ENCODE data around the gene PDGFRB. TPM values are rescaled to one million over a fixed set of nuclear protein-coding genes. Genes with fewer than 3 reads are reported as not detected.

The PDGFRB gene
- total RNA-seq, 2 experiments from 2014 or later, result 0.23 to 3.0 TPM

- H3K27ac ChIP-seq (ENCODE audit: low read depth, low read length, poor library complexity, severe bottlenecking), result no peak overlapping the region
- no peak overlapping the region for H3K4me2 ChIP-seq (ENCODE audit: low read length)
- H4K20me1 ChIP-seq (ENCODE audit: insufficient read depth, low read length), result no peaks in the 10 kb centered on the region
- H3K9me2 ChIP-seq (ENCODE audit: insufficient read depth, low read length), result no peaks in the 10 kb centered on the region
- TF ChIP-seq CTCF (conservative IDR thresholded peaks at IDR 0.05; ENCODE audit: low read length) (0 out of 2 replicates have a peak, but pooled peaks have one; percentile 33), EZH2phosphoT487 (IDR thresholded peaks at IDR 0.05; ENCODE audit: borderline replicate concordance, low read depth, low read length) (no peak)
- H3K9me3 ChIP-seq (ENCODE audit: low read length), result no peaks in the 10 kb centered on the region
- BruUV-seq (replicated peaks), result no TSS peak
- H3K4me3 ChIP-seq (ENCODE audit: low read depth, low read length, poor library complexity, severe bottlenecking), result no peak overlapping the region
- H2AFZ ChIP-seq (ENCODE audit: low read length), result no peak overlapping the region
- no peaks in the 10 kb centered on the region for H3K4me1 ChIP-seq (ENCODE audit: insufficient read depth, low read length, poor library complexity, severe bottlenecking)
- ChIA-PET CTCF (ENCODE audit: unreplicated experiment) (interaction anchor here (0.6 to 0.7 kb wide), 2 partner anchors 9 to 31 kb away, joined by 3 read pairs; no protein-coding TSS in a partner anchor), POLR2A (no interaction called here)
- DNase-seq (ENCODE audit: low spot score), result no peak
- no peaks in the 10 kb centered on the region for H3K36me3 ChIP-seq (ENCODE audit: insufficient read depth, low read length)
- no peaks in the 10 kb centered on the region for H3K79me2 ChIP-seq (ENCODE audit: insufficient read depth, low read depth, low read length)
- intact Hi-C loops (cut with micrococcal nuclease; ENCODE audit: unreplicated experiment), result no loop called here
These were observed 12.3 kb upstream of the PDGFRB start for GRCh38 chr5:150167908-150168307.

DNA sequence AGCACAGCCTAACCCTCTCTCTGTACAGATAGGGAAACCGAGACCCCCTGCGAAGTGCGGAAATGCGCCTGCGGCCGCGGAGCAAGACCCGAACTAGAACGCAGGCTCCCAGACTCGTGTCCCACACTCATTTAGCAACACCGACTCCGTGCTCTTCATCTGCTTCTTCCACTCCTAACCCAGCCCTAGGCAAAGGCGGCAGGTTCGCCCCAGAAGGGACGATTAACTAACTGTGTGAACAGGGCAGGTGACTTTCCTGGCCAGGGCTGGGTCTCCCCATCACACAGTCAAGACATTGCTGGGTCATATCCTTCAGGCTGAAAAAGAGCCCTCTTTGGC, 11.8 kb upstream of the PDGFRB start:
- no peak overlapping the region for H3K4me3 ChIP-seq (ENCODE audit: low read depth, low read length, poor library complexity, severe bottlenecking)
- no TSS peak for BruUV-seq (replicated peaks)
- TF ChIP-seq EZH2phosphoT487 (IDR thresholded peaks at IDR 0.05; ENCODE audit: borderline replicate concordance, low read depth, low read length), result no peak
- TF ChIP-seq CTCF (conservative IDR thresholded peaks at IDR 0.05; ENCODE audit: low read length), result no peak
- H3K9me3 ChIP-seq (ENCODE audit: low read length), result no peaks in the 10 kb centered on the region
- no peaks in the 10 kb centered on the region for H3K36me3 ChIP-seq (ENCODE audit: insufficient read depth, low read length)
- no peaks in the 10 kb centered on the region for H3K4me1 ChIP-seq (ENCODE audit: insufficient read depth, low read length, poor library complexity, severe bottlenecking)
- no peak overlapping the region for H3K4me2 ChIP-seq (ENCODE audit: low read length)
- CTCF ChIA-PET (ENCODE audit: unreplicated experiment), result interaction anchor here (0.6 kb wide), 1 partner anchor 57 kb away, joined by 6 read pairs; no protein-coding TSS in a partner anchor
- POLR2A ChIA-PET, result no interaction called here
- H3K27ac ChIP-seq (ENCODE audit: low read depth, low read length, poor library complexity, severe bottlenecking), result no peak overlapping the region
- H2AFZ ChIP-seq (ENCODE audit: low read length), result no peak overlapping the region
- no peak for DNase-seq (ENCODE audit: low spot score)
- H3K9me2 ChIP-seq (ENCODE audit: insufficient read depth, low read length), result no peaks in the 10 kb centered on the region
- intact Hi-C loops (cut with micrococcal nuclease; ENCODE audit: unreplicated experiment), result no loop called here
- H3K79me2 ChIP-seq (ENCODE audit: insufficient read depth, low read depth, low read length), result no peaks in the 10 kb centered on the region
- H4K20me1 ChIP-seq (ENCODE audit: insufficient read depth, low read length), result no peaks in the 10 kb centered on the region

DNA sequence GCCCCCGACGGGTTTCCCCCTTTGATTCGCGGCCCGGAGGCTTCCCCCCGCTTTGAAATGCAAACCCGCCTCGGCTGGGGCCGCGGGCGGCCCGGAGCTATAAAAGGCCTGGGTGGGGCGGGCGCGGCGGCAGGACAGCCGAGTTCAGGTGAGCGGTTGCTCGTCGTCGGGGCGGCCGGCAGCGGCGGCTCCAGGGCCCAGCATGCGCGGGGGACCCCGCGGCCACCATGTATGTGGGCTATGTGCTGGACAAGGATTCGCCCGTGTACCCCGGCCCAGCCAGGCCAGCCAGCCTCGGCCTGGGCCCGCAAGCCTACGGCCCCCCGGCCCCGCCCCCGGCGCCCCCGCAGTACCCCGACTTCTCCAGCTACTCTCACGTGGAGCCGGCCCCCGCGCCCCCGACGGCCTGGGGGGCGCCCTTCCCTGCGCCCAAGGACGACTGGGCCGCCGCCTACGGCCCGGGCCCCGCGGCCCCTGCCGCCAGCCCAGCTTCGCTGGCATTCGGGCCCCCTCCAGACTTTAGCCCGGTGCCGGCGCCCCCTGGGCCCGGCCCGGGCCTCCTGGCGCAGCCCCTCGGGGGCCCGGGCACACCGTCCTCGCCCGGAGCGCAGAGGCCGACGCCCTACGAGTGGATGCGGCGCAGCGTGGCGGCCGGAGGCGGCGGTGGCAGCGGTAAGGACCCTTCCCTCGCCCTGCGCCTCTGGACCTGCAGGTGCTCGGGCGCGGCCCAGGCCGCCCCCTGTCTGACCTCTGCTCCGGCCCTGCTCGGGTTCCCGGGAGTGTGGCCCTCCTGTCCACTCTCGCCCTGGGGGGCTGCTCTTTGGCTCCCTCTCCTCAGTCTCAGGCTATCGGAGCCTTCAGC, 11.2 kb upstream of the PDGFRB start, which contains the start of gene CDX1:
Gene CDX1, plus strand, starts transcription at position 129 of the 862 bp plus-strand sequence. Its CDS starts 99 bp downstream, at position 228.
- DNase-seq (ENCODE audit: low spot score), result no peak
- TF ChIP-seq EZH2phosphoT487 (IDR thresholded peaks at IDR 0.05; ENCODE audit: borderline replicate concordance, low read depth, low read length) (no peak), CTCF (conservative IDR thresholded peaks at IDR 0.05; ENCODE audit: low read length) (no peak)
- Histone ChIP-seq H3K27ac (ENCODE audit: low read depth, low read length, poor library complexity, severe bottlenecking) (no peak within 1 kb of the TSS), H4K20me1 (ENCODE audit: insufficient read depth, low read length) (no peaks in the 10 kb centered on the region), H3K4me2 (ENCODE audit: low read length) (no peak within 1 kb of the TSS), H3K36me3 (ENCODE audit: insufficient read depth, low read length) (no peaks in the 10 kb centered on the region), H3K9me2 (ENCODE audit: insufficient read depth, low read length) (no peaks in the 10 kb centered on the region), H2AFZ (ENCODE audit: low read length) (no peak within 1 kb of the TSS), H3K9me3 (ENCODE audit: low read length) (no peaks in the 10 kb centered on the region), H3K4me3 (ENCODE audit: low read depth, low read length, poor library complexity, severe bottlenecking) (no peak within 1 kb of the TSS), H3K4me1 (ENCODE audit: insufficient read depth, low read length, poor library complexity, severe bottlenecking) (no peaks in the 10 kb centered on the region), H3K79me2 (ENCODE audit: insufficient read depth, low read depth, low read length) (no peaks in the 10 kb centered on the region)
- intact Hi-C loops (cut with micrococcal nuclease; ENCODE audit: unreplicated experiment), result no loop called here
- POLR2A ChIA-PET, result no interaction called here
- CTCF ChIA-PET (ENCODE audit: unreplicated experiment), result interaction anchor here (0.6 kb wide), 1 partner anchor 58 kb away, joined by 6 read pairs; no protein-coding TSS in a partner anchor
- no TSS peak for BruUV-seq (replicated peaks)
